ENCODE data around the gene SOAT1.
A peak's percentile ranks its signal among the peaks of the same experiment; 100 is the strongest.

Gene SOAT1

GRCh38 chr1:179263121-179263520 is 30.5 kb upstream of the SOAT1 start:
- Histone ChIP-seq H3K9me3 (ENCODE audit: control insufficient read depth, insufficient read depth, low read depth, low read length) (no peaks in the 10 kb centered on the region), H3K4me3 (ENCODE audit: low read depth, low read length) (no peak overlapping the region), H3K4me1 (ENCODE audit: control insufficient read depth, insufficient read depth, low read length) (0 out of 2 replicates have a peak, but pooled peaks cover 2% of the 10 kb centered on the region), H3K36me3 (ENCODE audit: control insufficient read depth in 2 of 2, insufficient read depth in 1 of 2, low read length in 2 of 2) (no peaks in the 10 kb centered on the region), H3K27ac (ENCODE audit: extremely low read depth, low read depth, low read length) (no peak overlapping the region)
- CTCF ChIA-PET: interaction anchor here (1.1 kb wide), 1 partner anchor 142 kb away, joined by 3 read pairs; no protein-coding TSS in a partner anchor
- no peak for TF ChIP-seq ZNF175 (tag by site-specific recombination; IDR thresholded peaks at IDR 0.05)
- TF ChIP-seq ZNF600 (tag by site-specific recombination; IDR thresholded peaks at IDR 0.05): no peak
- no peak for TF ChIP-seq ZNF133 (tag by site-specific recombination; IDR thresholded peaks at IDR 0.05)
- no peak for TF ChIP-seq ZNF837 (tag by site-specific recombination; IDR thresholded peaks at IDR 0.05)
- TF ChIP-seq GLIS2 (tag by site-specific recombination; IDR thresholded peaks at IDR 0.05): no peak
- TF ChIP-seq, protein P1, sequence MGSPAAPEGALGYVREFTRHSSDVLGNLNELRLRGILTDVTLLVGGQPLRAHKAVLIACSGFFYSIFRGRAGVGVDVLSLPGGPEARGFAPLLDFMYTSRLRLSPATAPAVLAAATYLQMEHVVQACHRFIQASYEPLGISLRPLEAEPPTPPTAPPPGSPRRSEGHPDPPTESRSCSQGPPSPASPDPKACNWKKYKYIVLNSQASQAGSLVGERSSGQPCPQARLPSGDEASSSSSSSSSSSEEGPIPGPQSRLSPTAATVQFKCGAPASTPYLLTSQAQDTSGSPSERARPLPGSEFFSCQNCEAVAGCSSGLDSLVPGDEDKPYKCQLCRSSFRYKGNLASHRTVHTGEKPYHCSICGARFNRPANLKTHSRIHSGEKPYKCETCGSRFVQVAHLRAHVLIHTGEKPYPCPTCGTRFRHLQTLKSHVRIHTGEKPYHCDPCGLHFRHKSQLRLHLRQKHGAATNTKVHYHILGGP (tag by site-specific recombination; IDR thresholded peaks at IDR 0.05): no peak
- no peak for TF ChIP-seq ZNF623 (tag by site-specific recombination; IDR thresholded peaks at IDR 0.05)
- TF ChIP-seq HOXD13 (CRISPR knock-in tag; IDR thresholded peaks at IDR 0.05; ENCODE audit: borderline replicate concordance): no peak
- POLR2A ChIA-PET: no interaction called here

DNA sequence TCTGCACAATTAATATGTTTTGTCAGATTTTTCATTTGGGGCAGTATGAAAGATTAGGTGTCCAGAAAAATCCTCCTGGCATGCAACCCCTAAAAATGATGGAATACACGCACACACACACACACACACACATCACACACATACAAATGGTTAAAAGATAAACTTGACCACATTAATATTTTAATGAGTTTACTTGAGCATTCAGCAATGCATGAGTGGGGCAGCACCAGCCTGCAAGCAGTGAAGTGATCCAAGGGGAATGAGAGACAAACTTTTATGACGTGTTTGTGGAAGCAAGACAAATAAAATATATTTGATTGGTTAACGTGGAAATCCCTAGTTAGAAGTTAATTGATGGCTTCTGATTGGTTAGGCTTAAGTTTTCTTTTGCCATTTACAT is 29.1 kb upstream of the SOAT1 start:
- H3K4me3 ChIP-seq (ENCODE audit: low read depth, low read length): no peak overlapping the region
- ChIA-PET POLR2A (no interaction called here), CTCF (no interaction called here)
- no peaks in the 10 kb centered on the region for H3K36me3 ChIP-seq (ENCODE audit: control insufficient read depth in 2 of 2, insufficient read depth in 1 of 2, low read length in 2 of 2)
- TF ChIP-seq ZNF549 (tag by site-specific recombination; IDR thresholded peaks at IDR 0.05) (peak; percentile 95), ZNF184 (tag by site-specific recombination; IDR thresholded peaks at IDR 0.05) (no peak)
- H3K4me1 ChIP-seq (ENCODE audit: control insufficient read depth, insufficient read depth, low read length): 0 out of 2 replicates have a peak, but pooled peaks cover 2% of the 10 kb centered on the region
- H3K9me3 ChIP-seq (ENCODE audit: control insufficient read depth, insufficient read depth, low read depth, low read length): no peaks in the 10 kb centered on the region
- no peak overlapping the region for H3K27ac ChIP-seq (ENCODE audit: extremely low read depth, low read depth, low read length)

DNA sequence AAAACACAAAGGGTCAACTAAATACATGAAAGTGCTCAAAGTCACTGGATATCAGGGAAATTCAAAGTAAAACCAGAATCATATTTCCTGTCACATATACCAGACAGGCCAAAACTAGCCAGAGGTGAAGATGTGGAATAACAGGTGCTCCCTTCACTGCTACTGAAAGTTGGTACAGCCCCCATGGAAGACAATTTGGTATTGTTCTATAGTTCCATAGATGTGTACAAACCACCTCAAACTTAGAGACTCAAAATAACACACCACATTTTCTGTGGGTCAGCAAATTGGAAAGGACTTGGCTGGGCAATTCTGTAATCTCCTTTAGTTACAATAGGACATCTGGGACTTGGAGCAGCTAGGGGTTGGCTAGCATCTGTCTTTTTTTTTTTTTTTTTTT is 24.5 kb upstream of the SOAT1 start:
- Histone ChIP-seq H3K36me3 (ENCODE audit: control insufficient read depth in 2 of 2, insufficient read depth in 1 of 2, low read length in 2 of 2) (no peaks in the 10 kb centered on the region), H3K9me3 (ENCODE audit: control insufficient read depth, insufficient read depth, low read depth, low read length) (no peaks in the 10 kb centered on the region), H3K4me1 (ENCODE audit: control insufficient read depth, insufficient read depth, low read length) (0 out of 2 replicates have a peak, but pooled peaks cover 2% of the 10 kb centered on the region), H3K4me3 (ENCODE audit: low read depth, low read length) (no peak overlapping the region), H3K27ac (ENCODE audit: extremely low read depth, low read depth, low read length) (no peak overlapping the region)
- ChIA-PET CTCF (interaction anchor here (1.5 kb wide), 1 partner anchor 101 kb away, joined by 7 read pairs; no protein-coding TSS in a partner anchor), POLR2A (no interaction called here)
- TF ChIP-seq, protein P2, sequence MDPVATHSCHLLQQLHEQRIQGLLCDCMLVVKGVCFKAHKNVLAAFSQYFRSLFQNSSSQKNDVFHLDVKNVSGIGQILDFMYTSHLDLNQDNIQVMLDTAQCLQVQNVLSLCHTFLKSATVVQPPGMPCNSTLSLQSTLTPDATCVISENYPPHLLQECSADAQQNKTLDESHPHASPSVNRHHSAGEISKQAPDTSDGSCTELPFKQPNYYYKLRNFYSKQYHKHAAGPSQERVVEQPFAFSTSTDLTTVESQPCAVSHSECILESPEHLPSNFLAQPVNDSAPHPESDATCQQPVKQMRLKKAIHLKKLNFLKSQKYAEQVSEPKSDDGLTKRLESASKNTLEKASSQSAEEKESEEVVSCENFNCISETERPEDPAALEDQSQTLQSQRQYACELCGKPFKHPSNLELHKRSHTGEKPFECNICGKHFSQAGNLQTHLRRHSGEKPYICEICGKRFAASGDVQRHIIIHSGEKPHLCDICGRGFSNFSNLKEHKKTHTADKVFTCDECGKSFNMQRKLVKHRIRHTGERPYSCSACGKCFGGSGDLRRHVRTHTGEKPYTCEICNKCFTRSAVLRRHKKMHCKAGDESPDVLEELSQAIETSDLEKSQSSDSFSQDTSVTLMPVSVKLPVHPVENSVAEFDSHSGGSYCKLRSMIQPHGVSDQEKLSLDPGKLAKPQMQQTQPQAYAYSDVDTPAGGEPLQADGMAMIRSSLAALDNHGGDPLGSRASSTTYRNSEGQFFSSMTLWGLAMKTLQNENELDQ (tag by site-specific recombination; IDR thresholded peaks at IDR 0.05; ENCODE audit: low read depth): no peak
- TF ChIP-seq TCF7L2 (IDR thresholded peaks at IDR 0.05; ENCODE audit: borderline replicate concordance, low read depth, low read length) (no peak), ZNF777 (tag by site-specific recombination; IDR thresholded peaks at IDR 0.05; ENCODE audit: borderline replicate concordance) (no peak), ZNF274 (IDR thresholded peaks at IDR 0.05; ENCODE audit: low read length) (no peak), ZNF274 (tag by site-specific recombination; IDR thresholded peaks at IDR 0.05; ENCODE audit: borderline replicate concordance) (no peak), ZNF24 (tag by site-specific recombination; IDR thresholded peaks at IDR 0.05) (no peak), ZNF571 (tag by site-specific recombination; IDR thresholded peaks at IDR 0.05) (no peak), SP2 (tag by site-specific recombination; IDR thresholded peaks at IDR 0.05) (no peak), SCRT1 (tag by site-specific recombination; IDR thresholded peaks at IDR 0.05; ENCODE audit: borderline replicate concordance) (no peak)

All from HEK293 (cell line).